K562 (cell line): Measurements from ENCODE around the gene TRAF5. TPM values are rescaled to one million over a fixed set of nuclear protein-coding genes. Genes with fewer than 3 reads are reported as not detected.

ENCODE experiments used
- ATAC-seq: fragments of 200-7000 bp; cut with Tn5 transposase; 3 replicates; pipeline ENCODE4 v1.9.1; 2020; ENCODE audit warnings: moderate library complexity
- BruUV-seq: library from RNA; stranded (reverse); fragments of 400-500 nt; replicated peaks from 2 replicates; lab custom pipeline; 2021; lab: Mats Ljungman, UMichigan
- CTCF ChIA-PET: fragments of 300-600 bp; formaldehyde crosslinking; extraction: SDS; loops from one replicate; lab custom pipeline; 2021; ENCODE audit warnings: low intra/inter-chr PET ratio; lab: Yijun Ruan, JAX
- POLR2A ChIA-PET: fragments of 300-600, 350-650 bp; sonication (Branson Sonifier 250); formaldehyde crosslinking; extraction: SDS; loops from one replicate; lab custom pipeline; 2021; ENCODE audit warnings: antibody characterized with exemption, inconsistent platforms; lab: Yijun Ruan, JAX
- DNase-seq, 4 experiments: peaks; one replicate each; pipeline versions ENCODE4 v3.0.0 to v3.0.0-alpha.2; 2011 to 2018; ENCODE audit warnings: low spot score in 3 of 4, mixed read lengths in 3 of 4; ENCODE audit errors: extremely low read depth in 1 of 4
- FAIRE-seq: peaks from 2 replicates; lab custom pipeline; 2011; peaks lifted over from hg19 to GRCh38; lab: Jason Lieb, UNC
- H2AFZ ChIP-seq: 2 replicates; pipeline ENCODE4 v1.6.0; 2011; ENCODE audit warnings: low read depth, low read length, control low read depth, inconsistent platforms
- H3K27ac ChIP-seq: fragments of 200-600 bp; 3 replicates; pipeline ENCODE4 v1.8.0; 2011; ENCODE audit warnings: low read depth, mild to moderate bottlenecking, control low read depth, inconsistent platforms, low read length, moderate library complexity, mixed read lengths; ENCODE audit errors: extremely low read depth
- H3K27me3 ChIP-seq, 2 experiments: fragments of 300-600 bp in 1 of 2; 2 replicates in 1 of 2; 3 replicates in 1 of 2; pipeline versions ENCODE4 v1.6.0 to v1.8.0; 2011; ENCODE audit warnings: inconsistent platforms in 2 of 2, low read length in 2 of 2, mild to moderate bottlenecking in 1 of 2, mixed read lengths in 1 of 2, moderate library complexity in 1 of 2; ENCODE audit not compliant: control insufficient read depth in 2 of 2, insufficient read depth in 2 of 2
- H3K36me3 ChIP-seq: fragments of 300-600 bp; 3 replicates; pipeline ENCODE4 v1.8.0; 2011; ENCODE audit warnings: mild to moderate bottlenecking, low read length, inconsistent platforms; ENCODE audit not compliant: control insufficient read depth, insufficient read depth
- H3K4me1 ChIP-seq, 2 experiments: fragments of 200-600 bp in 1 of 2; replicated peaks in 1 of 2; 2 replicates in 1 of 2; 3 replicates in 1 of 2; pipeline versions ENCODE4 v1.5.1 to v1.8.0; 2011; ENCODE audit warnings: inconsistent platforms in 2 of 2, low read length in 2 of 2, mild to moderate bottlenecking in 1 of 2, mixed read lengths in 1 of 2, moderate library complexity in 1 of 2; ENCODE audit not compliant: control insufficient read depth in 2 of 2, insufficient read depth in 2 of 2
- H3K4me2 ChIP-seq: 2 replicates; pipeline ENCODE4 v1.6.1; 2011; ENCODE audit warnings: low read length, control low read depth, inconsistent platforms, mixed read lengths; ENCODE audit not compliant: insufficient read depth
- H3K4me3 ChIP-seq: fragments of 200-600 bp; sonication (generic), shearing (Covaris generic); 2 replicates; pipeline ENCODE4 v1.5.1; 2016; ENCODE audit warnings: control low read depth, inconsistent platforms
- H3K79me2 ChIP-seq: fragments of 200-600 bp; 3 replicates; pipeline ENCODE4 v1.8.0; 2011; ENCODE audit warnings: low read length, inconsistent platforms; ENCODE audit not compliant: control insufficient read depth, insufficient read depth
- H3K9ac ChIP-seq, 2 experiments: 2 replicates each; pipeline versions ENCODE4 v1.6.0 to v1.6.1; 2011; ENCODE audit warnings: low read depth in 2 of 2, low read length in 2 of 2, control low read depth in 1 of 2, inconsistent platforms in 1 of 2, mild to moderate bottlenecking in 1 of 2, mixed read lengths in 1 of 2; ENCODE audit not compliant: insufficient read depth in 1 of 2
- H3K9me1 ChIP-seq: one replicate; pipeline ENCODE4 v1.6.0; 2011; ENCODE audit warnings: inconsistent platforms, mild to moderate bottlenecking, low read length, moderate library complexity; ENCODE audit not compliant: control insufficient read depth, insufficient read depth
- H3K9me3 ChIP-seq: replicated peaks from 2 replicates; pipeline ENCODE4 v1.5.1; 2011; ENCODE audit warnings: low read depth, low read length, inconsistent platforms; ENCODE audit not compliant: control insufficient read depth, insufficient read depth
- H4K20me1 ChIP-seq: replicated peaks from 2 replicates; pipeline ENCODE4 v1.6.1; 2011; ENCODE audit warnings: low read length, inconsistent platforms, mixed read lengths; ENCODE audit not compliant: control insufficient read depth, insufficient read depth
- BCL6 ChIP-seq: fragments of 250-450 bp; sonication (Bioruptor Pico); IDR thresholded peaks from 2 replicates; pipeline ENCODE4 v1.4.0; 2020
- CHCHD3 ChIP-seq: fragments of 250-450 bp; sonication (Bioruptor Pico); IDR thresholded peaks from 2 replicates; pipeline ENCODE4 v2.1.2; 2022; ENCODE audit warnings: mild to moderate bottlenecking
- DIDO1 ChIP-seq: fragments of 450-650 bp; IDR thresholded peaks from 2 replicates; pipeline ENCODE4 v1.6.1; 2016; ENCODE audit warnings: low read depth, missing biosample characterization, missing genetic modification characterization
- RBM22 ChIP-seq: fragments of 200-400 bp; formaldehyde crosslinking; IDR thresholded peaks from 2 replicates; pipeline ENCODE4 v1.6.1; 2018; ENCODE audit warnings: low read length, low read depth; ENCODE audit not compliant: poor library complexity, severe bottlenecking
- RBM34 ChIP-seq: fragments of 200-400 bp; formaldehyde crosslinking; IDR thresholded peaks from 2 replicates; pipeline ENCODE4 v1.6.1; 2018; ENCODE audit warnings: low read length, borderline replicate concordance; ENCODE audit not compliant: insufficient read depth
- RNF2 ChIP-seq: sonication (generic); IDR thresholded peaks from 2 replicates; pipeline ENCODE4 v1.6.1; 2016
- SETDB1 ChIP-seq: IDR thresholded peaks from one replicate; pipeline ENCODE4 v1.6.1; 2012; ENCODE audit warnings: low read length, control low read depth, inconsistent platforms
- SUPT5H ChIP-seq: fragments of 450-650 bp; IDR thresholded peaks from 2 replicates; pipeline ENCODE4 v1.6.1; 2016
- ZNF57 ChIP-seq: fragments of 450-650 bp; formaldehyde crosslinking; IDR thresholded peaks from 2 replicates; pipeline ENCODE4 v1.4.0; 2020; ENCODE audit warnings: mild to moderate bottlenecking, moderate library complexity
- WGBS: fragments of 100-300 bp; shearing (Covaris generic); methylation state at CpG from one replicate; pipeline ENCODE4 v1.1.6; 2016; ENCODE audit warnings: low coverage, mixed read lengths; ENCODE audit not compliant: insufficient coverage; ENCODE audit errors: missing lambda C conversion rate; 5-methylcytosine and 5-hydroxymethylcytosine counted together
- in situ Hi-C: fragments of 300-500 bp; cut with MboI; formaldehyde crosslinking; loops from 4 replicates; pipeline ENCODE4 v1.15.0; 2018; ENCODE audit warnings: inconsistent platforms, mixed read lengths
- intact Hi-C: fragments of 100-400 bp; cut with micrococcal nuclease; formaldehyde crosslinking; loops from 2 replicates; pipeline ENCODE4 v1.14.2; 2022
- polyA plus RNA-seq, 8 experiments: library from polyadenylated mRNA; depleted of rRNA in 4 of 8; stranded (reverse) in 5 of 8; unstranded in 3 of 8; fragments of >200 nt; fragmentation: Nextera tagmentation in 2 of 8; fragmentation: Illumina TruSeq in 1 of 8; extraction: Ambion mirVana in 2 of 8; extraction: Trizol in 1 of 8; gene quantifications; 2 replicates each; pipeline versions ENCODE4 v1.2.1 to v1.2.3, GENCODE V29; 2011 to 2014; ENCODE audit warnings: inconsistent platforms in 1 of 8, missing spikeins in 1 of 8
- total RNA-seq, 7 experiments: library from RNA; depleted of rRNA in 6 of 7; stranded (reverse); fragments of >200 nt in 6 of 7; fragmentation: Illumina TruSeq in 2 of 7; extraction: Trizol in 2 of 7; gene quantifications; 2 replicates each; pipeline versions ENCODE4 v1.2.1 to v1.2.3, GENCODE V29; 2011 to 2021; ENCODE audit warnings: low replicate concordance in 1 of 7
- TF ChIP-seq, protein P1 (sequence below): fragments of 250-450 bp; sonication (Bioruptor Pico); IDR thresholded peaks from 2 replicates; pipeline ENCODE4 v1.5.0; 2021
- TF ChIP-seq, protein P2 (sequence below), 2 experiments: fragments of 450-650 bp in 1 of 2; sonication (generic) in 1 of 2; formaldehyde crosslinking in 1 of 2; IDR thresholded peaks; 2 replicates each; pipeline versions ENCODE4 v1.7.1 to v1.9.0; 2016 to 2022; ENCODE audit warnings: inconsistent platforms in 1 of 2, mild to moderate bottlenecking in 1 of 2, missing genetic modification reagents in 1 of 2

The TRAF5 gene
- total and polyA plus RNA-seq, 9 of the 15 experiments (the other 6 are each of a cell fraction or from before 2014, with no cell fraction given): 2.0 to 9.3 (median 5.3) TPM

DNA sequence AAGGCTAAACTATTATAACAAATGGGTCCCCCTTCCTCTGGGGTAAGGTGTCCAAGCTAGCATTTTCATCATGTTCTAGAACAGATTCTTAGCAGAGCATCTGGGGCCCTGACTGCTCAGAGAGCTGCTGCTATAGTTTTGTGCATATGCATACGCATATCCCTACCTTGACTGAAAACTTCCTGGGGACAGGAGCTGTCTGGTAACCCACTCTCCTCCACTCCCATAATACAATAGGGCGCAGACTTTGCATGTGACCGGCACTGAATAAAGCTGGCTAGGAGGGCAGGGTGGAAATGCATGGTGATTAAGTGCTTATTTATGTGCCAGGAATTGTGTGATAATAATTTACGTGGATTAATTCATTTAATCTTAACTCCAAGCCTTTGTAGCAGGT is 11.6 kb downstream of the TRAF5 start (continued):
- TF ChIP-seq DIDO1 (tag) (no peak), RBM34 (no peak), ZNF57 (CRISPR knock-in tag) (no peak)

DNA sequence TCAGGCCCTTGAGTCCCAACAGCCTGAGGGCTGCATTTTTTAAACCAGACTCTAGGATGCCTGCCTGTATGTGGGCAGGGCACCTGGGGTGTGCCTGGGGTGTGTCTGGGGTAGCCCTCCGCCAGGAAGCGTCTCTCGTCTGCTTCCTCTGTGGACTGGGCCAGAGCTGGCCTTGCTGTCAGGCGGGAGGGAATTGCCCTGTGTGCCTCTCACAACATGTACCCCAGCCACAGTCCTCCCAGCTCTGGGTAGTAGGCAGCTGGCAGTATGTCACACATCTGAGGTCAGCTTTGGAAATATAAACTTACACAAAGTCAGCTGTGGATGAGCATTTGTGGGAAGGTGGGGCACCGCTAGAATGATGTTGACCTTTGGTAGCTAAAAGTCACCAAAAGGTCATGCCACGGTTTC is 13.0 kb downstream of the TRAF5 start:
- WGBS: 79% methylated on average over 6 of the region's 6 CpGs
- no peak for ATAC-seq
- Histone ChIP-seq H2AFZ (no peak overlapping the region), H3K36me3 (no peaks in the 10 kb centered on the region), H3K27ac (no peak overlapping the region), H3K79me2 (no peaks in the 10 kb centered on the region), H3K4me2 (no peak overlapping the region), H3K9ac (peak overlapping the region in 1 of 2 experiments; percentile 40; a peak in 1 of 4 replicates), H3K9me3 (no peaks in the 10 kb centered on the region), H3K4me3 (no peak overlapping the region), H4K20me1 (no peaks in the 10 kb centered on the region), H3K4me1 (peaks cover 9 to 37% of the 10 kb centered on the region in 2 experiments), H3K9me1 (no peaks in the 10 kb centered on the region), H3K27me3 (no peaks in the 10 kb centered on the region)
- no peak for DNase-seq
- ChIA-PET CTCF (no interaction called here), POLR2A (interaction anchor here (0.6 to 1.0 kb wide), 3 partner anchors 9 to 1055 kb away, joined by 3 to 6 read pairs (median 3); no protein-coding TSS in a partner anchor)
- BruUV-seq: no TSS peak
- in situ Hi-C loops (no loop called here), intact Hi-C loops (no loop called here)
- FAIRE-seq: no peak
- TF ChIP-seq SUPT5H: no peak
- TF ChIP-seq BCL6 (CRISPR knock-in tag): no peak
- no peak for TF ChIP-seq SETDB1
- TF ChIP-seq RBM22: no peak
- TF ChIP-seq, protein P1, sequence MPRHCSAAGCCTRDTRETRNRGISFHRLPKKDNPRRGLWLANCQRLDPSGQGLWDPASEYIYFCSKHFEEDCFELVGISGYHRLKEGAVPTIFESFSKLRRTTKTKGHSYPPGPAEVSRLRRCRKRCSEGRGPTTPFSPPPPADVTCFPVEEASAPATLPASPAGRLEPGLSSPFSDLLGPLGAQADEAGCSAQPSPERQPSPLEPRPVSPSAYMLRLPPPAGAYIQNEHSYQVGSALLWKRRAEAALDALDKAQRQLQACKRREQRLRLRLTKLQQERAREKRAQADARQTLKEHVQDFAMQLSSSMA (CRISPR knock-in tag): no peak
- no peak for TF ChIP-seq RNF2
- TF ChIP-seq CHCHD3 (CRISPR knock-in tag): no peak
- TF ChIP-seq, protein P2, sequence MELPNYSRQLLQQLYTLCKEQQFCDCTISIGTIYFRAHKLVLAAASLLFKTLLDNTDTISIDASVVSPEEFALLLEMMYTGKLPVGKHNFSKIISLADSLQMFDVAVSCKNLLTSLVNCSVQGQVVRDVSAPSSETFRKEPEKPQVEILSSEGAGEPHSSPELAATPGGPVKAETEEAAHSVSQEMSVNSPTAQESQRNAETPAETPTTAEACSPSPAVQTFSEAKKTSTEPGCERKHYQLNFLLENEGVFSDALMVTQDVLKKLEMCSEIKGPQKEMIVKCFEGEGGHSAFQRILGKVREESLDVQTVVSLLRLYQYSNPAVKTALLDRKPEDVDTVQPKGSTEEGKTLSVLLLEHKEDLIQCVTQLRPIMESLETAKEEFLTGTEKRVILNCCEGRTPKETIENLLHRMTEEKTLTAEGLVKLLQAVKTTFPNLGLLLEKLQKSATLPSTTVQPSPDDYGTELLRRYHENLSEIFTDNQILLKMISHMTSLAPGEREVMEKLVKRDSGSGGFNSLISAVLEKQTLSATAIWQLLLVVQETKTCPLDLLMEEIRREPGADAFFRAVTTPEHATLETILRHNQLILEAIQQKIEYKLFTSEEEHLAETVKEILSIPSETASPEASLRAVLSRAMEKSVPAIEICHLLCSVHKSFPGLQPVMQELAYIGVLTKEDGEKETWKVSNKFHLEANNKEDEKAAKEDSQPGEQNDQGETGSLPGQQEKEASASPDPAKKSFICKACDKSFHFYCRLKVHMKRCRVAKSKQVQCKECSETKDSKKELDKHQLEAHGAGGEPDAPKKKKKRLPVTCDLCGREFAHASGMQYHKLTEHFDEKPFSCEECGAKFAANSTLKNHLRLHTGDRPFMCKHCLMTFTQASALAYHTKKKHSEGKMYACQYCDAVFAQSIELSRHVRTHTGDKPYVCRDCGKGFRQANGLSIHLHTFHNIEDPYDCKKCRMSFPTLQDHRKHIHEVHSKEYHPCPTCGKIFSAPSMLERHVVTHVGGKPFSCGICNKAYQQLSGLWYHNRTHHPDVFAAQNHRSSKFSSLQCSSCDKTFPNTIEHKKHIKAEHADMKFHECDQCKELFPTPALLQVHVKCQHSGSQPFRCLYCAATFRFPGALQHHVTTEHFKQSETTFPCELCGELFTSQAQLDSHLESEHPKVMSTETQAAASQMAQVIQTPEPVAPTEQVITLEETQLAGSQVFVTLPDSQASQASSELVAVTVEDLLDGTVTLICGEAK (IDR thresholded peaks at IDR 0.05): no peak
- TF ChIP-seq, protein P2 (CRISPR knock-in tag; IDR thresholded peaks at IDR 0.05): no peak
